SH-SY5Y (cell line): ENCODE measurements around the gene SHC4.

Source experiments
- GATA2 ChIP-seq: IDR thresholded peaks from 2 replicates; pipeline ENCODE4 v1.6.1; 2011; ENCODE audit warnings: mild to moderate bottlenecking, low read depth, low read length
- GATA3 ChIP-seq: IDR thresholded peaks from 2 replicates; pipeline ENCODE4 v1.6.1; 2011; ENCODE audit warnings: low read depth, mild to moderate bottlenecking, low read length, moderate library complexity

- TF ChIP-seq GATA3 (no peak), GATA2 (no peak)
Measured at GRCh38 chr15:48978638-48979037, 14.9 kb upstream of the SHC4 start.
